Left lung (tissue), 10 donors: ENCODE measurements around the gene ADAM33. TPM values are rescaled to one million over a fixed set of nuclear protein-coding genes. Genes with fewer than 3 reads are reported as not detected.
A peak's percentile ranks its signal among the peaks of the same experiment; 100 is the strongest.

Experiments
- ATAC-seq: fragments of 200-7000 bp; cut with Tn5 transposase; one replicate; pipeline ENCODE4 v1.9.1; 2020; ENCODE audit warnings: moderate library complexity
- DNase-seq, 4 donors: peaks; one replicate each; pipeline ENCODE4 v3.0.0-alpha.2; 2013 to 2020
- H3K27ac ChIP-seq, 2 donors: fragments of 200-600 bp; sonication (generic) in 1 of 2; one replicate each; pipeline versions ENCODE4 v1.5.0 to v1.8.0; 2020 to 2021
- H3K27me3 ChIP-seq, 2 donors: fragments of 200-600 bp; sonication (generic) in 1 of 2; one replicate each; pipeline versions ENCODE4 v1.5.0 to v1.8.0; 2020 to 2021
- H3K36me3 ChIP-seq, 2 donors: fragments of 200-600 bp; sonication (generic) in 1 of 2; one replicate each; pipeline versions ENCODE4 v1.5.0 to v1.8.0; 2020 to 2021
- H3K4me1 ChIP-seq, 2 donors: fragments of 200-600 bp; one replicate each; pipeline ENCODE4 v1.8.0; 2021
- H3K4me3 ChIP-seq, 2 donors: fragments of 200-600 bp; sonication (generic) in 1 of 2; one replicate each; pipeline versions ENCODE4 v1.5.0 to v1.8.0; 2020 to 2021; ENCODE audit warnings: mild to moderate bottlenecking in 1 of 2
- H3K9me3 ChIP-seq, 2 donors: fragments of 200-600 bp; sonication (generic) in 1 of 2; one replicate each; pipeline versions ENCODE4 v1.5.0 to v1.8.0; 2020 to 2021
- CTCF ChIP-seq, 2 donors: fragments of 200-600 bp; sonication (generic) in 1 of 2; IDR thresholded peaks; one replicate each; pipeline versions ENCODE4 v1.5.0 to v1.8.0; 2021; ENCODE audit warnings: antibody characterized with exemption in 2 of 2
- intact Hi-C, 2 donors: fragments of 100-400 bp; cut with DNase I; formaldehyde crosslinking; loops; one replicate each; pipeline versions ENCODE4 v1.11.2 to v1.14.2; 2022
- polyA plus RNA-seq, 6 donors: library from polyadenylated mRNA; unstranded; fragments of 120-200 nt; gene quantifications; one replicate each; pipeline ENCODE4 v1.2.1, GENCODE V29; 2013; ENCODE audit not compliant: insufficient read length in 6 of 6
- total RNA-seq, 2 donors: library from RNA; stranded (reverse); fragmentation: NEBNext Ultra II Directional; extraction: Animal tissue kit (Norgen Biotek cat#: 25700); gene quantifications; one replicate each; pipeline ENCODE4 v1.2.1, GENCODE V29; 2021
- donor health status: DM: no; HTN: yes; CAD: no.
- donor health status: DM: no; HTN: no; CAD: no.

Gene ADAM33
- total and polyA plus RNA-seq, 8 donors, result 7.4 to 18.6 (median 11.6) TPM

DNA sequence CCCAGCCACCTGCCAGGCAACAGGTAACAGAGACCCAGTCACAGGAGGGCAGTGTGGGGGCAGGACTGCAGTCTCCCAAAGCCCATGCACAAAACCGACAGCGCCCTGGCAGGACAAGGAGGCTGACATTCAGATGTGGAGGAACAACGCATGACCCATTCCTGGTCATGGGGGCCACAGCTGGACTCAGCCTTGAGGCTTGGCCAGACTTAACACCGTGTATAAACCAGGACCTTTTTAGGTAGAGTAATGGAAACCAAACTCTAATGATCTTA, 26.7 kb downstream of the ADAM33 start:
- TF ChIP-seq CTCF (IDR thresholded peaks at IDR 0.05), result no peak
- ATAC-seq (no peak), DNase-seq (no peak)
- no peaks in the 10 kb centered on the region for H3K9me3 ChIP-seq
- H3K36me3 ChIP-seq, result peaks cover 0 to 3% of the 10 kb centered on the region in 2 donors
- no peak overlapping the region for H3K27ac ChIP-seq
- intact Hi-C loops, result no loop called here
- peaks cover 4 to 35% of the 10 kb centered on the region in 2 donors for H3K27me3 ChIP-seq
- peaks cover 0 to 10% of the 10 kb centered on the region in 2 donors for H3K4me1 ChIP-seq
- H3K4me3 ChIP-seq, result no peak overlapping the region

GRCh38 chr20:3654326-3655130, 27.3 kb downstream of the ADAM33 start:
- intact Hi-C loops, result no loop called here
- TF ChIP-seq CTCF (IDR thresholded peaks at IDR 0.05), result no peak
- Histone ChIP-seq H3K36me3 (peaks cover 0 to 9% of the 10 kb centered on the region in 2 donors), H3K27me3 (peaks cover 0 to 30% of the 10 kb centered on the region in 2 donors), H3K27ac (no peak overlapping the region), H3K4me1 (peaks cover 0 to 10% of the 10 kb centered on the region in 2 donors), H3K9me3 (no peaks in the 10 kb centered on the region), H3K4me3 (no peak overlapping the region)
- no peak for DNase-seq
- ATAC-seq, result no peak

- DNase-seq (no peak), ATAC-seq (no peak)
- intact Hi-C loops, result no loop called here
- Histone ChIP-seq H3K4me1 (peaks cover 0 to 10% of the 10 kb centered on the region in 2 donors), H3K27ac (no peak overlapping the region), H3K4me3 (no peak overlapping the region), H3K36me3 (peaks cover 0 to 15% of the 10 kb centered on the region in 2 donors), H3K27me3 (peaks cover 0 to 24% of the 10 kb centered on the region in 2 donors), H3K9me3 (no peaks in the 10 kb centered on the region)
- no peak for TF ChIP-seq CTCF (IDR thresholded peaks at IDR 0.05)
Measured at GRCh38 chr20:3653921-3654320, 27.9 kb downstream of the ADAM33 start.

DNA sequence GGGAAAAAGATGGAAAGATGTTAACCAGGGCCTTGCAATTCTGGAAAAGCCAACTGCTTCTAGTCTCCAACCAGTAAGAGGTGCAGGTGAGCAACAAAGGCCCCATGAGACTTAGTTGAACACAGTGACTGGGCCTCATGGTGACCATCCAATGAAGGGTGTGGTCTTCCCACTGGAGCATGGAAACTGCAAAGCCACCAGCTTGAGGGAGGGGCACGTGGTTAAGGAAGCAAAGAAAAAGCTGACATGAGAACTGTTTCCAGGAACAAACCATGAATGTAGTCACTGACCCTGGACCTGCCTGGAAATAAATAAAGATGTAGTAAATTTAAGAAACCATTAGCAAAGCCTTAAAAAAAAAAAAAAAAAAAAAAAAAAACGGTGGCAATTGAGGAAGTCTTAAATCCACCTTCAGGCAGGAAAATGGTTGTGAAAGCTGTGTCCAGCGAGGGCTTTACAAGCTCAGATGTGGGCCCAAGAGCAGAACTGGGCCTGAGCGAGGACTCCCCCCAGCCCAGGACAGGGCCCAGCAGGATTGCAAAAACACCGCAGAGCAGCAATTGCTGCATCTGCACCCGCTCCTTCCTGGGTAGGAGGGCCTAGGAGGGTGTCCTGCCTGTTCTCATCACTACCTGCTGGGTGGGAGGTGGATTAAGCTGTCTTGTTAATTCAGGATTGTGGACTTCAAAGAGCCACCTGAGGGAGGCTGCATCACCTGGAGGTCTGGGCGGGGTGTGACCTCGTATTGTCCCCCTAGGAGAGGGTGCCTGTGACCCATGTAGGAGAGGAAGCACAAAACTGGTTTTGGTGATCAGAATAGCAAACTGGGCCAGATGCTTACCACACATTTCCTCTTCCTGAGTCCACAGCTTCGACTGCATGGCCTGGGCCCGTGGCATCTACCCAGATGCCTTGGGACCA, 28.9 kb downstream of the ADAM33 start:
- no peak for ATAC-seq
- no peak for DNase-seq
- intact Hi-C loops, result no loop called here

More for the DNA sequence above, 28.9 kb downstream of the ADAM33 start:
- Histone ChIP-seq H3K9me3 (no peaks in the 10 kb centered on the region), H3K27ac (peak overlapping the region in 1 of 2 donors; percentile 50), H3K27me3 (peaks cover 0 to 14% of the 10 kb centered on the region in 2 donors), H3K4me3 (no peak overlapping the region), H3K4me1 (peaks cover 0 to 10% of the 10 kb centered on the region in 2 donors), H3K36me3 (peaks cover 0 to 24% of the 10 kb centered on the region in 2 donors)
- no peak for TF ChIP-seq CTCF (IDR thresholded peaks at IDR 0.05)
